Gastrocnemius medialis (tissue), 4 donors: ENCODE results near the gene RAET1L.

Experiments
- CTCF ChIP-seq, 5 experiments: fragments of 450-650 bp in 3 of 5; fragments of 200-600 bp in 2 of 5; sonication (generic) in 2 of 5; IDR thresholded peaks in 4 of 5; conservative IDR thresholded peaks in 1 of 5; 1 replicate in 4 of 5; 2 replicates in 1 of 5; pipeline ENCODE4 v1.5.1; 2016 to 2019; ENCODE audit warnings: antibody characterized with exemption in 5 of 5, mild to moderate bottlenecking in 3 of 5, moderate library complexity in 3 of 5
- POLR2A ChIP-seq, 2 donors: fragments of 450-650 bp; IDR thresholded peaks; one replicate each; pipeline ENCODE4 v1.6.1; 2017; ENCODE audit warnings: antibody characterized with exemption in 2 of 2, mild to moderate bottlenecking in 2 of 2, moderate library complexity in 2 of 2

GRCh38 chr6:149969635-149970034, 55.7 kb downstream of the RAET1L start:
- TF ChIP-seq CTCF (IDR thresholded peaks at IDR 0.05 in 4 of 5, conservative IDR thresholded peaks at IDR 0.05 in 1 of 5) (no peak), POLR2A (IDR thresholded peaks at IDR 0.05) (no peak)
